DND-41 (cell line): ENCODE data around the gene ZNF117.

Source experiments
- CTCF ChIP-seq: IDR thresholded peaks from 2 replicates; pipeline ENCODE4 v1.5.1; 2012; ENCODE audit warnings: borderline replicate concordance, low read length, moderate library complexity, mild to moderate bottlenecking; ENCODE audit not compliant: poor library complexity, severe bottlenecking; ENCODE audit errors: extremely low read depth
- EZH2 ChIP-seq: IDR thresholded peaks from 3 replicates; pipeline ENCODE4 v1.6.1; 2012; ENCODE audit warnings: borderline replicate concordance, low read depth, mild to moderate bottlenecking, moderate library complexity, low read length, inconsistent platforms; ENCODE audit not compliant: severe bottlenecking

GRCh38 chr7:65001291-65001814, 10.5 kb upstream of the ZNF117 start:
- TF ChIP-seq CTCF (no peak), EZH2 (no peak)
